ENCODE measurements around the gene MYLK. TPM values are rescaled to one million over a fixed set of nuclear protein-coding genes. Genes with fewer than 3 reads are reported as not detected.

MYLK gene
- total and polyA plus RNA-seq, 10 of the 15 experiments (the other 5 are each of a cell fraction or from before 2014, with no cell fraction given) = 0.04 to 1.6 (median 0.42) TPM; not detected in 1

Small RNA genes lying within 50 kb of the gene (small RNA-seq; reads per million reads assigned to genes)
- not detected for gene RF00392

Other genes starting within 250 kb of the MYLK start
- 44.7 and 48.9 TPM in 2 replicates for gene CCDC14, start 76.9 kb upstream of the MYLK start, total RNA-seq (2014; rRNA removed)
- gene CCDC14, start 76.9 kb upstream of the MYLK start, total RNA-seq (2014; rRNA removed; fragmentation: Illumina TruSeq; extraction: Trizol) = 51.9 and 55.8 TPM in 2 replicates
- 37.1 and 39.9 TPM in 2 replicates for gene CCDC14, start 76.9 kb upstream of the MYLK start, total RNA-seq (2021)
- gene CCDC14, start 76.9 kb upstream of the MYLK start, polyA plus RNA-seq (2011; rRNA removed) = 77.9 and 104 TPM in 2 replicates
- gene CCDC14, start 76.9 kb upstream of the MYLK start, polyA plus RNA-seq (2014; fragmentation: Illumina TruSeq; extraction: Trizol) = 64.6 and 84.1 TPM in 2 replicates
- 10 to 100 TPM; 16.6 to 19.5 TPM for gene CCDC14, start 76.9 kb upstream of the MYLK start, polyA plus RNA-seq (2014; fragmentation: Nextera tagmentation; extraction: Ambion mirVana)
- gene CCDC14, start 76.9 kb upstream of the MYLK start, polyA plus RNA-seq (2014; rRNA removed) = 46.6 and 53.4 TPM in 2 replicates
- 10 to 100 TPM; 15.9 to 22.7 TPM for gene CCDC14, start 76.9 kb upstream of the MYLK start, polyA plus RNA-seq (2016; fragmentation: Nextera tagmentation; extraction: Ambion mirVana)
- gene ROPN1, start 107.8 kb upstream of the MYLK start, total RNA-seq (2014; rRNA removed) = not detected in 2 replicates
- not detected in 2 replicates for gene ROPN1, start 107.8 kb upstream of the MYLK start, total RNA-seq (2014; rRNA removed; fragmentation: Illumina TruSeq; extraction: Trizol)
- not detected in 2 replicates for gene ROPN1, start 107.8 kb upstream of the MYLK start, total RNA-seq (2021)
- not detected in 2 replicates for gene ROPN1, start 107.8 kb upstream of the MYLK start, polyA plus RNA-seq (2011; rRNA removed)
- not detected in 2 replicates for gene ROPN1, start 107.8 kb upstream of the MYLK start, polyA plus RNA-seq (2014; fragmentation: Illumina TruSeq; extraction: Trizol)
- gene ROPN1, start 107.8 kb upstream of the MYLK start, polyA plus RNA-seq (2014; fragmentation: Nextera tagmentation; extraction: Ambion mirVana) = not detected
- not detected in 2 replicates for gene ROPN1, start 107.8 kb upstream of the MYLK start, polyA plus RNA-seq (2014; rRNA removed)
- gene ROPN1, start 107.8 kb upstream of the MYLK start, polyA plus RNA-seq (2016; fragmentation: Nextera tagmentation; extraction: Ambion mirVana) = not detected
- gene KALRN, start 149.0 kb upstream of the MYLK start, total RNA-seq (2014; rRNA removed) = 0.22 and 0.23 TPM in 2 replicates
- 0.27 and 0.32 TPM in 2 replicates for gene KALRN, start 149.0 kb upstream of the MYLK start, total RNA-seq (2014; rRNA removed; fragmentation: Illumina TruSeq; extraction: Trizol)
- 0.26 and 0.27 TPM in 2 replicates for gene KALRN, start 149.0 kb upstream of the MYLK start, total RNA-seq (2021)
- 1.3 and 3.4 TPM in 2 replicates for gene KALRN, start 149.0 kb upstream of the MYLK start, polyA plus RNA-seq (2011; rRNA removed)
- 0.15 and 0.87 TPM in 2 replicates for gene KALRN, start 149.0 kb upstream of the MYLK start, polyA plus RNA-seq (2014; fragmentation: Illumina TruSeq; extraction: Trizol)
- gene KALRN, start 149.0 kb upstream of the MYLK start, polyA plus RNA-seq (2014; fragmentation: Nextera tagmentation; extraction: Ambion mirVana) = under 1 TPM; 0.02 to 0.03 TPM
- gene KALRN, start 149.0 kb upstream of the MYLK start, polyA plus RNA-seq (2014; rRNA removed) = 0.13 and 0.17 TPM in 2 replicates
- under 1 TPM in 1 of 2 experiments, not detected in 1; 0.25 TPM for gene KALRN, start 149.0 kb upstream of the MYLK start, polyA plus RNA-seq (2016; fragmentation: Nextera tagmentation; extraction: Ambion mirVana)